Endothelial cell (in vitro differentiated cells): ENCODE data around the gene CRTC1. TPM values are rescaled to one million over a fixed set of nuclear protein-coding genes. Genes with fewer than 3 reads are reported as not detected.

Source experiments
- DNase-seq: peaks from one replicate; pipeline ENCODE4 v3.0.0; 2021; ENCODE audit warnings: low spot score
- H3K27ac Mint-ChIP-seq: one replicate; pipeline ENCODE4 v1.8.0; 2021; ENCODE audit warnings: mixed read lengths, inconsistent platforms; ENCODE audit not compliant: unreplicated experiment
- H3K27me3 Mint-ChIP-seq: one replicate; pipeline ENCODE4 v1.8.0; 2021; ENCODE audit warnings: mild to moderate bottlenecking, moderate library complexity, mixed read lengths, inconsistent platforms; ENCODE audit not compliant: unreplicated experiment
- H3K36me3 Mint-ChIP-seq: one replicate; pipeline ENCODE4 v1.8.0; 2021; ENCODE audit warnings: mild to moderate bottlenecking, low read depth, mixed read lengths, inconsistent platforms; ENCODE audit not compliant: unreplicated experiment
- H3K4me1 Mint-ChIP-seq: one replicate; pipeline ENCODE4 v1.8.0; 2021; ENCODE audit warnings: mild to moderate bottlenecking, mixed read lengths, inconsistent platforms; ENCODE audit not compliant: unreplicated experiment
- H3K4me3 Mint-ChIP-seq: one replicate; pipeline ENCODE4 v1.8.0; 2021; ENCODE audit warnings: mild to moderate bottlenecking, mixed read lengths, inconsistent platforms; ENCODE audit not compliant: unreplicated experiment
- H3K9me3 Mint-ChIP-seq: one replicate; pipeline ENCODE4 v1.8.0; 2021; ENCODE audit warnings: mixed read lengths, inconsistent platforms; ENCODE audit not compliant: unreplicated experiment
- CTCF ChIP-seq: fragments of 200-600 bp; sonication (generic); IDR thresholded peaks from one replicate; pipeline ENCODE4 v1.5.0; 2021; ENCODE audit warnings: antibody characterized with exemption; ENCODE audit not compliant: unreplicated experiment
- total RNA-seq: library from RNA; stranded (reverse); fragmentation: NEBNext Ultra II Directional; extraction: Animal tissue kit (Norgen Biotek cat#: 25700); gene quantifications from one replicate; pipeline ENCODE4 v1.2.1, GENCODE V29; 2021; ENCODE audit not compliant: unreplicated experiment

The CRTC1 gene
- total RNA-seq, 1 donor from 2014 or later, result 17.5 TPM

GRCh38 chr19:18669524-18669817 lies 14.0 kb upstream of the CRTC1 start:
- DNase-seq, result no peak
- TF ChIP-seq CTCF, result no peak
- Mint-ChIP-seq H3K27ac (no peak overlapping the region), H3K27me3 (peaks cover 2% of the 10 kb centered on the region), H3K4me3 (peak overlapping the region; percentile 15), H3K36me3 (peaks cover 7% of the 10 kb centered on the region), H3K4me1 (no peaks in the 10 kb centered on the region), H3K9me3 (no peaks in the 10 kb centered on the region)

GRCh38 chr19:18669883-18670282 lies 13.6 kb upstream of the CRTC1 start:
- TF ChIP-seq CTCF, result no peak
- no peaks in the 10 kb centered on the region for H3K9me3 Mint-ChIP-seq
- no peaks in the 10 kb centered on the region for H3K4me1 Mint-ChIP-seq
- peaks cover 2% of the 10 kb centered on the region for H3K27me3 Mint-ChIP-seq
- no peak overlapping the region for H3K27ac Mint-ChIP-seq
- H3K36me3 Mint-ChIP-seq, result peaks cover 7% of the 10 kb centered on the region
- DNase-seq, result no peak
- H3K4me3 Mint-ChIP-seq, result peak overlapping the region; percentile 72

GRCh38 chr19:18670312-18670711 lies 13.2 kb upstream of the CRTC1 start:
- Mint-ChIP-seq H3K36me3 (peaks cover 7% of the 10 kb centered on the region), H3K4me1 (no peaks in the 10 kb centered on the region), H3K27ac (no peak overlapping the region), H3K27me3 (peaks cover 2% of the 10 kb centered on the region), H3K9me3 (no peaks in the 10 kb centered on the region), H3K4me3 (peak overlapping the region; percentile 72)
- DNase-seq, result no peak
- no peak for TF ChIP-seq CTCF

GRCh38 chr19:18671303-18672043 lies 12.0 kb upstream of the CRTC1 start:
- no peak overlapping the region for H3K4me3 Mint-ChIP-seq
- no peaks in the 10 kb centered on the region for H3K9me3 Mint-ChIP-seq
- H3K4me1 Mint-ChIP-seq, result no peaks in the 10 kb centered on the region
- TF ChIP-seq CTCF, result no peak
- H3K36me3 Mint-ChIP-seq, result peaks cover 7% of the 10 kb centered on the region
- peaks cover 2% of the 10 kb centered on the region for H3K27me3 Mint-ChIP-seq
- H3K27ac Mint-ChIP-seq, result no peak overlapping the region
- DNase-seq, result no peak

GRCh38 chr19:18672044-18672451 lies 11.4 kb upstream of the CRTC1 start:
- H3K36me3 Mint-ChIP-seq, result peaks cover 7% of the 10 kb centered on the region
- TF ChIP-seq CTCF, result no peak
- H3K27ac Mint-ChIP-seq, result no peak overlapping the region
- no peak for DNase-seq
- no peaks in the 10 kb centered on the region for H3K9me3 Mint-ChIP-seq
- no peaks in the 10 kb centered on the region for H3K4me1 Mint-ChIP-seq
- H3K27me3 Mint-ChIP-seq, result peaks cover 3% of the 10 kb centered on the region
- no peak overlapping the region for H3K4me3 Mint-ChIP-seq
